ENCODE measurements around the gene DNAJB12.

- TF ChIP-seq CTCF (IDR thresholded peaks at IDR 0.05): no peak
- no peak for TF ChIP-seq POLR2A (IDR thresholded peaks at IDR 0.05)
Measured at GRCh38 chr10:72370201-72370722, 15.5 kb upstream of the DNAJB12 start.

Data from ovary (tissue), 3 donors.